Progenitor cell of endocrine pancreas (in vitro differentiated cells): ENCODE data around the gene MEGF10. TPM values are rescaled to one million over a fixed set of nuclear protein-coding genes. Genes with fewer than 3 reads are reported as not detected.

Source experiments
- DNase-seq: peaks from one replicate; pipeline ENCODE4 v3.0.0; 2021; ENCODE audit warnings: low spot score; ENCODE audit not compliant: unreplicated experiment
- H3K27ac Mint-ChIP-seq: 2 replicates; pipeline ENCODE4 v1.8.0; 2021; ENCODE audit warnings: mild to moderate bottlenecking, moderate library complexity, mixed read lengths
- H3K27me3 Mint-ChIP-seq: 2 replicates; pipeline ENCODE4 v1.8.0; 2021; ENCODE audit warnings: mixed read lengths
- H3K36me3 Mint-ChIP-seq: 2 replicates; pipeline ENCODE4 v1.8.0; 2022; ENCODE audit warnings: mixed read lengths; ENCODE audit not compliant: insufficient read depth
- H3K4me1 Mint-ChIP-seq: 2 replicates; pipeline ENCODE4 v1.8.0; 2021; ENCODE audit warnings: low read depth, mixed read lengths
- H3K4me3 Mint-ChIP-seq: 2 replicates; pipeline ENCODE4 v1.8.0; 2021; ENCODE audit warnings: low read depth, mild to moderate bottlenecking, moderate library complexity, mixed read lengths
- H3K9me3 Mint-ChIP-seq: 2 replicates; pipeline ENCODE4 v1.8.0; 2021; ENCODE audit warnings: low read depth, mixed read lengths
- total RNA-seq: library from RNA; stranded (reverse); gene quantifications from 2 replicates; pipeline ENCODE4 v1.2.1, GENCODE V29; 2021
- TF ChIP-seq, protein P1 (sequence below): fragments of 200-600 bp; sonication (generic); IDR thresholded peaks from one replicate; pipeline ENCODE4 v1.5.0; 2021; ENCODE audit warnings: antibody characterized with exemption, mild to moderate bottlenecking; ENCODE audit not compliant: unreplicated experiment

The MEGF10 gene
- total RNA-seq, 1 donor from 2014 or later: 12.5 TPM

DNA sequence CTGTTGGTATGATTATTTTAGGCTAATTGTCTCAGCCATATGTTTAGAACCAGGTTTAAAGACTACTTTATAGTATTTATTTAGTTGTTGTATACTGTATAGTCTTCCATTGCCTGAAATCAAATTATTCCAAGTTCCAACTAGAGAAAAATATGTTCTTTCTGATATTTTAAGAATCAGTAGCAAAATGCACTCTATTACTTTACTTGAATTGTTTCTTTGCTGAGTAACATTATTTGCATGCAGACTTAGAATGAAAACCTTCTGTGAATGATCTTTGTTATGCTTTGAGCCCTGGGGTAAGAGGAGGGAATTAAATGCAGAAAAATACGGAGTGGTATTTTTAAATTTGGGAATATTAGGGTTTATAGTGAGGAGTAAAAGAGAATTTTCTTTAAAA is 47.9 kb downstream of the MEGF10 start:
- Mint-ChIP-seq H3K27me3 (no peaks in the 10 kb centered on the region), H3K4me1 (no peaks in the 10 kb centered on the region), H3K4me3 (no peak overlapping the region), H3K36me3 (peaks cover 2% of the 10 kb centered on the region), H3K27ac (no peak overlapping the region), H3K9me3 (no peaks in the 10 kb centered on the region)
- DNase-seq: no peak
- TF ChIP-seq, protein P1, sequence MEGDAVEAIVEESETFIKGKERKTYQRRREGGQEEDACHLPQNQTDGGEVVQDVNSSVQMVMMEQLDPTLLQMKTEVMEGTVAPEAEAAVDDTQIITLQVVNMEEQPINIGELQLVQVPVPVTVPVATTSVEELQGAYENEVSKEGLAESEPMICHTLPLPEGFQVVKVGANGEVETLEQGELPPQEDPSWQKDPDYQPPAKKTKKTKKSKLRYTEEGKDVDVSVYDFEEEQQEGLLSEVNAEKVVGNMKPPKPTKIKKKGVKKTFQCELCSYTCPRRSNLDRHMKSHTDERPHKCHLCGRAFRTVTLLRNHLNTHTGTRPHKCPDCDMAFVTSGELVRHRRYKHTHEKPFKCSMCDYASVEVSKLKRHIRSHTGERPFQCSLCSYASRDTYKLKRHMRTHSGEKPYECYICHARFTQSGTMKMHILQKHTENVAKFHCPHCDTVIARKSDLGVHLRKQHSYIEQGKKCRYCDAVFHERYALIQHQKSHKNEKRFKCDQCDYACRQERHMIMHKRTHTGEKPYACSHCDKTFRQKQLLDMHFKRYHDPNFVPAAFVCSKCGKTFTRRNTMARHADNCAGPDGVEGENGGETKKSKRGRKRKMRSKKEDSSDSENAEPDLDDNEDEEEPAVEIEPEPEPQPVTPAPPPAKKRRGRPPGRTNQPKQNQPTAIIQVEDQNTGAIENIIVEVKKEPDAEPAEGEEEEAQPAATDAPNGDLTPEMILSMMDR: no peak

DNA sequence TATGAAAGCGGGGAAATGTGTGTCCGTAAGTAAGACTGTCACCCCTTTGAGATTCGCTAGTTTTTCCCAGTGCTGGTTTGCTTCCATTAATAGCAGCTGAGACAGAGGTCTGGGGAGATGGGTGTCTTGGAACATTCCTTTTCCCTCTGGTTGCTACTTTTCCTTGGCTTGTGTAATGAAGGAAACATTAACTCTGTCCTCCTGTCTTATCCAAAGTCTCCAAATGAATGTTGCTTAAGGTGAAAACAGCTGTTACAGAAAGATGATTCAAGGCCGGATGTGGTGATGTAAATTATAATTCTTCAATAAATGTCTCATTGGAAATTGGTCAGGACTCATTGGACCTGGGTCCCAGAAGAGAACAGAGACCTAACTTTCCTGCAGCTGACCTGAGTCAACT is 50.0 kb downstream of the MEGF10 start:
- Mint-ChIP-seq H3K27me3 (no peaks in the 10 kb centered on the region), H3K9me3 (no peaks in the 10 kb centered on the region), H3K4me3 (no peak overlapping the region), H3K4me1 (no peaks in the 10 kb centered on the region), H3K27ac (no peak overlapping the region), H3K36me3 (peaks cover 2% of the 10 kb centered on the region)
- no peak for DNase-seq
- TF ChIP-seq, protein P1: no peak

DNA sequence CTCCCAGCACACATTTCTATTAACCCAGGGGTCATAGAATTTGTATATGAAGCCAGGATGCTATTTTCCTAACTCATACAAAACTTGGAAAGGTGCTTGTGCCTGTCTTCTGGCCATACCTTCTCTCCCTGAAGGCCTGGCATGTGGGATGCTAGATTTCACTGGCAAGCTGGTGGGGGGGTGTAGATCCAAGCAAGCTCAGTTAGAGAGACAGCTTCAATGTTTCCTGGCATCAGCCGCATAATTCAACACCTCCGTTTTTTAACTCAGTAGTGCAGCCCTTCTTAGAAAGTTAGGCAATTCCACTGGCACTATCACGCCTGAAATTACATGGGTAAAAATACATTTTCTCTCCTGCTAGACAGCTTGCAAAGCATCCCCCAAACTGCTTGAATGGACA is 51.8 kb downstream of the MEGF10 start:
- TF ChIP-seq, protein P1: no peak
- Mint-ChIP-seq H3K4me1 (no peaks in the 10 kb centered on the region), H3K27me3 (no peaks in the 10 kb centered on the region), H3K9me3 (peaks cover 3% of the 10 kb centered on the region), H3K4me3 (no peak overlapping the region), H3K27ac (no peak overlapping the region), H3K36me3 (peaks cover 5% of the 10 kb centered on the region)
- DNase-seq: no peak

DNA sequence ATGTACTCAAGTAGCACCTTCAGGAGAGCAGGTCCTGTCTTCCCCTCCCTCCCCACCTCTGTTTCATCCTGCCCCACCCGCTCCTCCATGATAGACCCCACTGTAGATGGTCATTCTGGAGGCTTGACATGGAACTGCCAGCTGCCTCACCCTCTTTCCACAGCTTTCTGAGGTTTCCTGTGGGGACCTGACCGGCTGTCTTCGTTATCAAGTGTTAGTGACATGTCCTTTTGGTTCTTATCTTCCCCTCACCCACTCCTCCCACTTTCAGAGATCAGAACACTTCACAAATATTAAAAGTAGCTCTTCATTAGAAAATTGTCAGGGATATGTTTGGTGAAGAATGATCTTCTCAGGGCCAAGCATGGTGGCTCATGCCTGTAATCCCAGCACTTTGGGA is 52.7 kb downstream of the MEGF10 start:
- Mint-ChIP-seq H3K4me3 (no peak overlapping the region), H3K27ac (no peak overlapping the region), H3K27me3 (no peaks in the 10 kb centered on the region), H3K36me3 (peaks cover 5% of the 10 kb centered on the region), H3K9me3 (peaks cover 3% of the 10 kb centered on the region), H3K4me1 (no peaks in the 10 kb centered on the region)
- TF ChIP-seq, protein P1: no peak
- no peak for DNase-seq

DNA sequence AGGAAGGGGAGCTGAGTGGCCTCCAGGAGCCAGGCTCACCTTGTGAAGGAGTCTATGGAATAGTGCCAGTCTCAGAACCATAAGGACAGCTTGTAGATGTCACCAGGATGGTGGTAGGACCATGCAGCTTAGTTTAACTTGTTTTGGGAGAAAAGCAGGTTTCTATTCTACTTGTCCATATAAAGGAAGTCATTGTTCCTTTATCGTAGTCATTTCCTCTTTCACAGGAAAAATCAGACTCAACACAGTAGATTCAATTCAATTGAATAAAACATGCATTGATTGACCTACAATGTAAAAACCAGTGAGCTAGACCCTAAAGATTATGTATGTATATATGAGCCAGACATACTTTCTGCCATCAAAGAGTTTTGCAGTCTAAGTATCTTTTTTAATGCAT is 53.3 kb downstream of the MEGF10 start:
- H3K27ac Mint-ChIP-seq: no peak overlapping the region
- DNase-seq: no peak
- H3K4me1 Mint-ChIP-seq: no peaks in the 10 kb centered on the region
- no peak overlapping the region for H3K4me3 Mint-ChIP-seq
- peaks cover 3% of the 10 kb centered on the region for H3K9me3 Mint-ChIP-seq
- TF ChIP-seq, protein P1: no peak
- peaks cover 5% of the 10 kb centered on the region for H3K36me3 Mint-ChIP-seq
- no peaks in the 10 kb centered on the region for H3K27me3 Mint-ChIP-seq

DNA sequence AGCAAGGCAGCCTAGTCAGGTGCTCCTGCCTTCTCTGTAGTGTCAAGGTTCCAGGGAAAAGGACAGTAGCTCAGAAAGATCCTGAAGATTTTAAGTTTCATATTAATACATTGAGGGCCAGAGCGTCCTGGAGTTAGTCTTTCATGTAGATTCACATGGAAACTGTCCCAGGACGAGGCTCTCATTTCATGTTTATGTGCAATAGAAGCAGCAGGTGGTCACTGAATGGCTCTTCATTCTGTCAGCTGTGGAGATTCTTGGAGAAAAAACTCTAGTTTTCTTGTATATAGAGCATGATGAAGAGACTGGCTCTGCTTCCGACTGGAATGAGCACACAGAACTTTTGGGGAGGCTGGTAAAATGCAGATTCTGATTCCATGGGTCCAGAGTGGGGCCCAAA is 54.3 kb downstream of the MEGF10 start:
- H3K27me3 Mint-ChIP-seq: no peaks in the 10 kb centered on the region
- no peak overlapping the region for H3K4me3 Mint-ChIP-seq
- peaks cover 5% of the 10 kb centered on the region for H3K36me3 Mint-ChIP-seq
- no peaks in the 10 kb centered on the region for H3K4me1 Mint-ChIP-seq
- TF ChIP-seq, protein P1: no peak
- DNase-seq: no peak
- peaks cover 3% of the 10 kb centered on the region for H3K9me3 Mint-ChIP-seq
- H3K27ac Mint-ChIP-seq: no peak overlapping the region
